Astrocyte (in vitro differentiated cells and primary cell): Measurements from ENCODE around the gene TMEM176B. TPM values are rescaled to one million over a fixed set of nuclear protein-coding genes. Genes with fewer than 3 reads are reported as not detected.

Experiments used
- DNase-seq: peaks from one replicate; pipeline ENCODE4 v3.0.0-alpha.2; 2010; ENCODE audit warnings: low read depth
- FAIRE-seq: peaks from 2 replicates; lab custom pipeline; 2011; peaks lifted over from hg19 to GRCh38; lab: Jason Lieb, UNC
- H2AFZ ChIP-seq: 2 replicates; pipeline ENCODE4 v1.6.0; 2012; ENCODE audit warnings: low read depth, low read length, inconsistent platforms
- H3K27ac ChIP-seq: 2 replicates; pipeline ENCODE4 v1.5.1; 2011; ENCODE audit warnings: low read depth, low read length, inconsistent platforms
- H3K27me3 ChIP-seq: 2 replicates; pipeline ENCODE4 v1.6.0; 2011; ENCODE audit warnings: low read length, inconsistent platforms; ENCODE audit not compliant: insufficient read depth
- H3K36me3 ChIP-seq: 2 replicates; pipeline ENCODE4 v1.5.1; 2011; ENCODE audit warnings: low read length, inconsistent platforms; ENCODE audit not compliant: insufficient read depth
- H3K4me1 ChIP-seq: 2 replicates; pipeline ENCODE4 v1.5.1; 2011; ENCODE audit warnings: low read length, inconsistent platforms; ENCODE audit not compliant: insufficient read depth
- H3K4me2 ChIP-seq: 2 replicates; pipeline ENCODE4 v1.6.0; 2012; ENCODE audit warnings: low read length, inconsistent platforms
- H3K4me3 ChIP-seq: 2 replicates; pipeline ENCODE4 v1.5.1; 2011; ENCODE audit warnings: low read depth, mild to moderate bottlenecking, low read length, inconsistent platforms; ENCODE audit not compliant: insufficient read depth
- H3K79me2 ChIP-seq: 2 replicates; pipeline ENCODE4 v1.6.0; 2012; ENCODE audit warnings: mild to moderate bottlenecking, low read length, inconsistent platforms; ENCODE audit not compliant: insufficient read depth
- H3K9ac ChIP-seq: 2 replicates; pipeline ENCODE4 v1.6.0; 2012; ENCODE audit warnings: mild to moderate bottlenecking, low read length, inconsistent platforms
- H3K9me3 ChIP-seq: 2 replicates; pipeline ENCODE4 v1.5.1; 2012; ENCODE audit warnings: low read depth, mild to moderate bottlenecking, low read length, inconsistent platforms; ENCODE audit not compliant: insufficient read depth
- H4K20me1 ChIP-seq: 2 replicates; pipeline ENCODE4 v1.6.0; 2012; ENCODE audit warnings: low read length, inconsistent platforms; ENCODE audit not compliant: insufficient read depth
- H3K27ac Mint-ChIP-seq: one replicate; pipeline ENCODE4 v1.8.0; 2021; ENCODE audit warnings: mild to moderate bottlenecking, mixed read lengths; ENCODE audit not compliant: unreplicated experiment
- H3K27me3 Mint-ChIP-seq: one replicate; pipeline ENCODE4 v1.8.0; 2021; ENCODE audit warnings: low read depth, mixed read lengths; ENCODE audit not compliant: unreplicated experiment
- H3K36me3 Mint-ChIP-seq: one replicate; pipeline ENCODE4 v1.8.0; 2021; ENCODE audit warnings: low read depth, mixed read lengths; ENCODE audit not compliant: unreplicated experiment
- H3K4me1 Mint-ChIP-seq: one replicate; pipeline ENCODE4 v1.8.0; 2021; ENCODE audit warnings: low read depth, mixed read lengths; ENCODE audit not compliant: unreplicated experiment
- H3K4me3 Mint-ChIP-seq: one replicate; pipeline ENCODE4 v1.8.0; 2021; ENCODE audit warnings: mild to moderate bottlenecking, moderate library complexity, mixed read lengths; ENCODE audit not compliant: unreplicated experiment
- H3K9me3 Mint-ChIP-seq: one replicate; pipeline ENCODE4 v1.8.0; 2021; ENCODE audit warnings: mild to moderate bottlenecking, mixed read lengths; ENCODE audit not compliant: unreplicated experiment
- EZH2 ChIP-seq: IDR thresholded peaks from 2 replicates; pipeline ENCODE4 v1.6.1; 2012; ENCODE audit warnings: mild to moderate bottlenecking, low read length, inconsistent platforms; ENCODE audit not compliant: insufficient read depth
- total RNA-seq: library from RNA; stranded (reverse); gene quantifications from 2 replicates; pipeline ENCODE4 v1.2.1, GENCODE V29; 2021
- TF ChIP-seq, protein P1 (sequence below): IDR thresholded peaks from 2 replicates; pipeline ENCODE4 v1.5.1; 2011; ENCODE audit warnings: low read depth, mild to moderate bottlenecking, inconsistent platforms, low read length, moderate library complexity; ENCODE audit not compliant: insufficient read depth

The TMEM176B gene
- total RNA-seq, 1 donor from 2014 or later = 0.32 TPM

DNA sequence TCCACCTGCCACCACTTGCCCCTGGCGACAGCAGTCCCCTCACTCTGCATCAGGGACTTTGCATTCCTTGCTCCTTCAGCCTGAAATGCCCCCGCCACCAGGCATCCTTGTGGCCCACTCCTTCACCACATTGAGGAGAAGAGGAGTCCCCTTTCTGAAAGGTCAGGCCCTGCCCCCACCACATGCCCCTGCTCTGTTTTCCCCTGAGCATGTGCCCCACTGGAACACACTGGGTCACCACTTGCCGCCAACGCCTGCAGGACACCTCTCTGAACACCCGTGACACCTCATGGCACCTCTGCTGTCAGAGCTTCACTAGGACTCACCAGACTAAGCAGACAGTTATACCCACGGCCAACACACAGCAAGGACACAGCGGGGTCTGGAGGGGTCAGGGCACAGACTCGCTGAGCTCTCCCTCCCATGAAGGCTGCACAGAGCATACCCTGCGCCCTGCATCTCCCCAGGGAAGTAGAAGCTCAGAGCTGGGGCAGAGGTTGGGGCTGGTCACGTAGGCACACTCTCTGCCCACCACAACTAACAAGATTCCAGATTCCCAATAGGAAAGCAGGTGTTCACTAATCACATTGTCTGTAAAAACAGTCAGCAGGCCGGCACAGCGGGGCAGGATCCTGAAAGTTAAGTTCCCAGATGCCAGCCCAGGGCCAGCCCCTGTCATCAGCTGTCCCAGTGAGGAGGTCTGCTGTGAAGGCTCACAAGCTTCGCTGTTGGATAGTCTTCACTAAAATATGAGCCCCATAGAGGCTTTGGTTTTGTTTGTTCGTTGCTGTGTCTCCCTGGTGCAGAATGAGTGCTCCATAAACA is 46.3 kb upstream of the TMEM176B start:
- Histone ChIP-seq H2AFZ (no peak overlapping the region), H3K9me3 (no peaks in the 10 kb centered on the region), H3K36me3 (no peaks in the 10 kb centered on the region), H3K79me2 (no peaks in the 10 kb centered on the region), H3K4me1 (no peaks in the 10 kb centered on the region), H3K4me3 (no peak overlapping the region), H4K20me1 (no peaks in the 10 kb centered on the region), H3K4me2 (no peak overlapping the region), H3K27ac (no peak overlapping the region), H3K9ac (no peak overlapping the region), H3K27me3 (no peaks in the 10 kb centered on the region)
- TF ChIP-seq, protein P1, sequence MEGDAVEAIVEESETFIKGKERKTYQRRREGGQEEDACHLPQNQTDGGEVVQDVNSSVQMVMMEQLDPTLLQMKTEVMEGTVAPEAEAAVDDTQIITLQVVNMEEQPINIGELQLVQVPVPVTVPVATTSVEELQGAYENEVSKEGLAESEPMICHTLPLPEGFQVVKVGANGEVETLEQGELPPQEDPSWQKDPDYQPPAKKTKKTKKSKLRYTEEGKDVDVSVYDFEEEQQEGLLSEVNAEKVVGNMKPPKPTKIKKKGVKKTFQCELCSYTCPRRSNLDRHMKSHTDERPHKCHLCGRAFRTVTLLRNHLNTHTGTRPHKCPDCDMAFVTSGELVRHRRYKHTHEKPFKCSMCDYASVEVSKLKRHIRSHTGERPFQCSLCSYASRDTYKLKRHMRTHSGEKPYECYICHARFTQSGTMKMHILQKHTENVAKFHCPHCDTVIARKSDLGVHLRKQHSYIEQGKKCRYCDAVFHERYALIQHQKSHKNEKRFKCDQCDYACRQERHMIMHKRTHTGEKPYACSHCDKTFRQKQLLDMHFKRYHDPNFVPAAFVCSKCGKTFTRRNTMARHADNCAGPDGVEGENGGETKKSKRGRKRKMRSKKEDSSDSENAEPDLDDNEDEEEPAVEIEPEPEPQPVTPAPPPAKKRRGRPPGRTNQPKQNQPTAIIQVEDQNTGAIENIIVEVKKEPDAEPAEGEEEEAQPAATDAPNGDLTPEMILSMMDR = no peak
- no peak for TF ChIP-seq EZH2
- peaks cover 17% of the 10 kb centered on the region for H3K4me1 Mint-ChIP-seq
- H3K27ac Mint-ChIP-seq = no peak overlapping the region
- H3K4me3 Mint-ChIP-seq = no peak overlapping the region
- H3K9me3 Mint-ChIP-seq = peaks cover 4% of the 10 kb centered on the region
- H3K27me3 Mint-ChIP-seq = peaks cover 23% of the 10 kb centered on the region
- DNase-seq (no peak), FAIRE-seq (no peak)
- H3K36me3 Mint-ChIP-seq = no peaks in the 10 kb centered on the region

DNA sequence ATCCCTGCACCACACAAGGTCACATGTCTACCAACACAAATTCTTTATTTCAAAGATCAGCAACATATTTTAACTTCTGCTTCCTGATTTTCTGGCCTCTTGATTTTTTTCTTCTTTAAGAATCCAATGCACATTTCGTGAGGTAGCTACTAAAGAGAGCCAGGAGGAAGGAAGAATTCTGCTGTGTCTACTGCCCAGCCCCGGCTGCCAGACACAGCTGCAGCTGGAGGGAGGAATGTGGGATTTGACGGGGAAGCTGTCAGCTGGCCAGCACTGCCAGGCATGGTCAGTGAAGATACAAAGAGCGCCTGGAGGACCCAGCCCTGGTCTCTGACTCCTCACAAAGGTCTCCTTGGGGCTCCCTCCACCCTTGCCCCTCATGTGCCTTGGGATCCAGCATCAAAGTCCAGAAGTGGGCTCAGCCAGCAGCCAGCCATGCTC is 45.3 kb upstream of the TMEM176B start:
- H3K27ac Mint-ChIP-seq = no peak overlapping the region
- no peak overlapping the region for H3K9ac ChIP-seq
- H3K4me1 Mint-ChIP-seq = peaks cover 21% of the 10 kb centered on the region
- no peaks in the 10 kb centered on the region for H3K4me1 ChIP-seq
- peak overlapping the region; percentile 62 for H3K4me3 Mint-ChIP-seq
- H3K79me2 ChIP-seq = no peaks in the 10 kb centered on the region
- H3K9me3 ChIP-seq = no peaks in the 10 kb centered on the region
- H3K27me3 Mint-ChIP-seq = peaks cover 23% of the 10 kb centered on the region
- no peak overlapping the region for H3K4me2 ChIP-seq
- H3K9me3 Mint-ChIP-seq = peaks cover 4% of the 10 kb centered on the region
- H3K27ac ChIP-seq = no peak overlapping the region
- no peaks in the 10 kb centered on the region for H3K27me3 ChIP-seq
- H3K4me3 ChIP-seq = no peak overlapping the region
- FAIRE-seq (no peak), DNase-seq (no peak)
- no peaks in the 10 kb centered on the region for H3K36me3 ChIP-seq
- H3K36me3 Mint-ChIP-seq = no peaks in the 10 kb centered on the region
- TF ChIP-seq, protein P1 = no peak
- TF ChIP-seq EZH2 = no peak
- no peaks in the 10 kb centered on the region for H4K20me1 ChIP-seq
- H2AFZ ChIP-seq = no peak overlapping the region

DNA sequence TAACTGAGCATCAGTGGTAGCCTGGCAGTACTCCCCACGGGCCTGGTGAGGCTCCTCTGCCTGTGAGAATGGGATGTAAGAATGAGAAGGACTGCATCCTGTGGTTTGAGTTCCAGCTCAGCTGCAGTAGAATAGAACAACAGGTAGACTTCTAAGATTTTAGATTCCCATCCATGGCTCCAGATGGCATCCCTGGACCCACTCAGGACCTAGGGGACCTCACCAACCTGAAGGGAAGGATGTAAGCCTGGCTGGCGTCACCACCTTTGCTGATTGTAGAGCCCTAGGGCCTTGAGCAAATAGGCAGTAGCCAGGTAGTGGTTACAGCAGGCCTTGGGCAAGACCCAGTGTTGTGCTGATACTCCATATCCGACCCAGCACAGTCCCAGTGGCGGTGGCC is 42.6 kb upstream of the TMEM176B start:
- Histone ChIP-seq H3K79me2 (no peaks in the 10 kb centered on the region), H3K27me3 (no peaks in the 10 kb centered on the region), H3K9me3 (no peaks in the 10 kb centered on the region), H3K4me2 (no peak overlapping the region), H4K20me1 (no peaks in the 10 kb centered on the region), H3K4me3 (no peak overlapping the region), H3K36me3 (no peaks in the 10 kb centered on the region), H3K4me1 (no peaks in the 10 kb centered on the region), H3K27ac (no peak overlapping the region), H2AFZ (no peak overlapping the region), H3K9ac (no peak overlapping the region)
- H3K27ac Mint-ChIP-seq = no peak overlapping the region
- H3K9me3 Mint-ChIP-seq = no peaks in the 10 kb centered on the region
- peaks cover 21% of the 10 kb centered on the region for H3K4me1 Mint-ChIP-seq
- H3K36me3 Mint-ChIP-seq = no peaks in the 10 kb centered on the region
- peaks cover 11% of the 10 kb centered on the region for H3K27me3 Mint-ChIP-seq
- FAIRE-seq (no peak), DNase-seq (no peak)
- TF ChIP-seq, protein P1 = no peak
- no peak for TF ChIP-seq EZH2
- H3K4me3 Mint-ChIP-seq = no peak overlapping the region
